GM06990 (cell line): Measurements from ENCODE around the gene SKI.

ENCODE experiments used
- DNase-seq: peaks from one replicate; pipeline ENCODE4 v3.0.0-alpha.2; 2011; ENCODE audit not compliant: insufficient read length; ENCODE audit errors: extremely low read depth
- H3K27me3 ChIP-seq: replicated peaks from 2 replicates; pipeline ENCODE4 v1.6.0; 2011; ENCODE audit warnings: low read length; ENCODE audit not compliant: control insufficient read depth, insufficient read depth
- H3K36me3 ChIP-seq: 2 replicates; pipeline ENCODE4 v1.5.1; 2011; ENCODE audit warnings: low read length; ENCODE audit not compliant: control insufficient read depth, insufficient read depth
- H3K4me3 ChIP-seq: replicated peaks from 2 replicates; pipeline ENCODE4 v1.5.1; 2011; ENCODE audit warnings: low read depth, mild to moderate bottlenecking, control low read depth, low read length
- TF ChIP-seq, protein P1 (sequence below): IDR thresholded peaks from 2 replicates; pipeline ENCODE4 v1.5.1; 2011; ENCODE audit warnings: low read length, control low read depth, mild to moderate bottlenecking, inconsistent platforms; ENCODE audit not compliant: insufficient read depth, poor library complexity, severe bottlenecking

SKI gene

DNA sequence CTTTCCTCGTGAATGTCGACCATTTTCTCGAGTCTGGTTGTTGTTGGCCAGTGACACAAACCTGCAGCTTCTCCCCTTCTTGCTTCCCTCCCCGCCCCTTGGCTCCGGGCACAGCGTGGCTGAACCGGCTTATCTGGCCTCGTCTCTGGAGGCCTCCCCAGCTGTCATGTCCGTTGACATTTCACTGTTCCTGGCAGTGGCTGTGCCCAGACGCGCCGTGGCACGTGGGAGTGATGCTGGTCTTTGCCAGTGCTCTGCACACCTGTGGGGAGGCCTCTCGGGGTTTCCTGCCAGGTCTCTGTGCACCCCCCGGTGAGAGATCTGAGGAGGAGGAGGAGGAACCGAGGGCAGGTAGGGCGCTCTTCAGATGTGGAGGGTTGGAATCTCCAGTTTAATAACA lies 23.7 kb downstream of the SKI start:
- Histone ChIP-seq H3K4me3 (no peak overlapping the region), H3K36me3 (peaks cover 2% of the 10 kb centered on the region; the same call in 1 of the 2 replicates), H3K27me3 (no peaks in the 10 kb centered on the region)
- DNase-seq = no peak
- TF ChIP-seq, protein P1, sequence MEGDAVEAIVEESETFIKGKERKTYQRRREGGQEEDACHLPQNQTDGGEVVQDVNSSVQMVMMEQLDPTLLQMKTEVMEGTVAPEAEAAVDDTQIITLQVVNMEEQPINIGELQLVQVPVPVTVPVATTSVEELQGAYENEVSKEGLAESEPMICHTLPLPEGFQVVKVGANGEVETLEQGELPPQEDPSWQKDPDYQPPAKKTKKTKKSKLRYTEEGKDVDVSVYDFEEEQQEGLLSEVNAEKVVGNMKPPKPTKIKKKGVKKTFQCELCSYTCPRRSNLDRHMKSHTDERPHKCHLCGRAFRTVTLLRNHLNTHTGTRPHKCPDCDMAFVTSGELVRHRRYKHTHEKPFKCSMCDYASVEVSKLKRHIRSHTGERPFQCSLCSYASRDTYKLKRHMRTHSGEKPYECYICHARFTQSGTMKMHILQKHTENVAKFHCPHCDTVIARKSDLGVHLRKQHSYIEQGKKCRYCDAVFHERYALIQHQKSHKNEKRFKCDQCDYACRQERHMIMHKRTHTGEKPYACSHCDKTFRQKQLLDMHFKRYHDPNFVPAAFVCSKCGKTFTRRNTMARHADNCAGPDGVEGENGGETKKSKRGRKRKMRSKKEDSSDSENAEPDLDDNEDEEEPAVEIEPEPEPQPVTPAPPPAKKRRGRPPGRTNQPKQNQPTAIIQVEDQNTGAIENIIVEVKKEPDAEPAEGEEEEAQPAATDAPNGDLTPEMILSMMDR = no peak

DNA sequence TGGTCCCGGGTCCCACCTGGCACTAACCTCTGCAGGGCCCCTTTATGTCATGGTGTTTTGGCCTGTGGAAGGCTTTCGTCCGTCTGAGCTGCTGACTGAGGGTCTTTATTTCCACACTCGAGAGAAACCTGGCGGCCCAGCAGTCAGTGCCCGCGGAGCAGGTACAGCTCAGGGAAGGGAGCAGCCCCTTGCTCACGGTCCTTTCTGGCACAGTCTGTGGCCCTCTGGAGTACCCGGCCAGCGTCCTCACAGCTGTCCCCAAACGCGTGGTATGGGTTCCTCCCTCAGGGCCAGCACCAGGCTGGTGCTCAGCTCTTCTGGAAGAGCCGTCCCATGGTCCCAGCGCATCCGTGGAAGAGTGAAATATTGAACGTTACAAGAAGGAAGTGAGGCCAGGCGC lies 24.3 kb downstream of the SKI start:
- Histone ChIP-seq H3K36me3 (peaks cover 2% of the 10 kb centered on the region; the same call in 1 of the 2 replicates), H3K27me3 (no peaks in the 10 kb centered on the region), H3K4me3 (no peak overlapping the region)
- TF ChIP-seq, protein P1 = no peak
- no peak for DNase-seq

DNA sequence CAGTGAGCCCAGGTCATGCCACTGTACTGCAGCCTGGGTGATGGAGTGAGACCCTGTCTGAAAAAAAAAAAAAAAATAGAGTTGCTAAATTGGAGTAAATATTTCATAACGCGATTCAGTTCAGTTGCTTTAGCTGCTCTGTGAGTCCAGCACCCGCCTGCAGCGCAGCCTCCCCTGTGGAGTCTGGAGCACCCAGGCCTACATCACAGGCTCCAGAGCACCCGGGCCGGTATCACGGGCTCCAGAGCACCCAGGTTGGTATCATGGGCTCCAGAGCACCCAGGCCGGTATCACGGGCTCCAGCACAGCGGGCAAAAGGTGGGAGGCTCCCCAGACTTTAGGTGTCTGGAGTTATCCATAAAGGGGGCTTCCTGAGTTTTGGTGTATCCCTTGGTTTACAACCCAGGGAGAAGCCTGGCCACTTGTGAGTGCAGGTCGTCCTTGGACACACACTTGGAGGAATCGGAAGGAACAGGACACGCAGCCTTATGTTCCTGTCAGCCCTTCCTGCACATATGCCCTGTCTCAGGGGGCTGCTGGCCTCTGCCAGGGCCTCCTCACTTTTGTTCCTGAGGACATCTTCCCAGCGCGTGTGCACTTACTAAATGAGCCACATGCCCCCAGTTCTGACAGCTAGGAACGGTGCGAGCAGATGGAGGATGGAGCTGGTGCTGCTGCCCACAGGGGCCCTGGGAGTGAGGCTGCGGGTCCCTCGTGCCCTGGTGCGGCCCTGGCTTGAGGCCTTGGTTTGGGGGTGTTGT lies 25.1 kb downstream of the SKI start:
- peaks cover 2% of the 10 kb centered on the region; the same call in 1 of the 2 replicates for H3K36me3 ChIP-seq
- DNase-seq = no peak
- no peaks in the 10 kb centered on the region for H3K27me3 ChIP-seq
- TF ChIP-seq, protein P1 = no peak
- H3K4me3 ChIP-seq = no peak overlapping the region

DNA sequence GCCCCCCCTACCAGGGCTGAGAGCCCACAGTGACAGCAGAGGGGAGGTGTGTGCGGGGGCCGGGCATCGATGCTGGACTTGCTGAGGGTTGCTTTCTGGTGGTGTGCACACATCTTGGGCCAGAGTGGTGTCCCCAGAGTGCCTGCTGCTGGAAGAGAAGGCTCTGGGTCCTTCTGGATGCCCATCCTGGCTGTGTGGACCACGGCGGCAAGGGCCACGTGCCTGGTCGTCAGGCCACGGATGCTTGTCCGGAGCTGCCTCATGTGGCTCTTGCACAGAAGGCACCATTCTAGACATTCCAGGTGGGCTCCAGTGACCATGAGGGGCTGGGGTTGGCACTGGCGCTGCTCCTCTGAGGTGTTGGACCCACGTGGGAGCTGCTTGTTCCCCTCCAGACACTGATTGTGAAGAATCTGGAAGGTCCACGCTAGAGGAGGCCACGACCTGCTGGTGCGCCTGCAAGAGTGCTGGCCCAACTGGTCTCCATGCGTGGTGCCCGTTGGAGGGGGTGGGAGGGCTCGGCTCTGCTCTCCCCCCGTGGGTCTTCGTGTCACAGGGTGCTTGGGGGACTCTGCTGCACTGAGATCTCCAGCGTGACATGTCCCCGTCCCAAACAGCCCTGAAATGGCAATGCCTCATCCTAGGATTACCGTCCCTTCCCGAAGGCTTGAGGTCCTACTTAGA lies 25.8 kb downstream of the SKI start:
- Histone ChIP-seq H3K4me3 (no peak overlapping the region), H3K36me3 (peaks cover 2% of the 10 kb centered on the region; the same call in 1 of the 2 replicates), H3K27me3 (no peaks in the 10 kb centered on the region)
- TF ChIP-seq, protein P1 = no peak
- peak; percentile 5 for DNase-seq

DNA sequence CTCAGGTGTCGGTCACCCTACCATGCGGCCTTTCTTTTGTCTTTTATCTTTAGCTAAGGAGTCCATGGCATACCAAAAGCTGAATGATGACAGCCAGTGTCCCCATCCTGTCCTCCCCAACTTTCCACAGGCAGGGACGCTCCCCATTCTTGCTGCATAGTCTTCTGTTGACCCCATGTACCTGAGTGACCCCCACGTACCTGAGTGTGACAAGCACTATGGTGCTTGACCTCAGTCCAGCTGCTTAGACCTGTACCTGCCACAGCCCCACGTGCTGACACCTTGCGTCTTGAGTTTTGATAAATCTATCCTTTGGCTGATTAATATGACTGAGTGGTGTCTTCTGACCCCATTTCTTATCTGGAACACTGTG lies 26.9 kb downstream of the SKI start:
- H3K4me3 ChIP-seq = no peak overlapping the region
- TF ChIP-seq, protein P1 = no peak
- no peaks in the 10 kb centered on the region for H3K27me3 ChIP-seq
- no peak for DNase-seq
- H3K36me3 ChIP-seq = peaks cover 2% of the 10 kb centered on the region; the same call in 1 of the 2 replicates
